Measurements from ENCODE around the gene MRPS10. TPM values are rescaled to one million over a fixed set of nuclear protein-coding genes. Genes with fewer than 3 reads are reported as not detected.

The MRPS10 gene
- total and polyA plus RNA-seq, 10 of the 15 experiments (the other 5 are each of a cell fraction or from before 2014, with no cell fraction given) = 28.5 to 83.3 (median 52.8) TPM

- Histone ChIP-seq H2AFZ (ENCODE audit: control insufficient read depth, low read depth, low read length) (no peak overlapping the region), H3K4me3 (no peak overlapping the region), H3K79me2 (ENCODE audit: control insufficient read depth, insufficient read depth, low read length) (no peaks in the 10 kb centered on the region), H4K20me1 (ENCODE audit: control insufficient read depth, insufficient read depth) (no peaks in the 10 kb centered on the region), H3K27me3 (replicated peaks in 1 of 2; ENCODE audit: control insufficient read depth in 2 of 2, insufficient read depth in 2 of 2, low read length in 1 of 2) (no peaks in the 10 kb centered on the region), H3K9ac (ENCODE audit: control insufficient read depth, insufficient read depth, low read length) (no peak overlapping the region), H3K4me2 (ENCODE audit: control insufficient read depth, insufficient read depth) (no peak overlapping the region), H3K36me3 (ENCODE audit: control insufficient read depth in 2 of 2, insufficient read depth in 2 of 2, low read length in 1 of 2) (no peaks in the 10 kb centered on the region), H3K9me3 (replicated peaks; ENCODE audit: control insufficient read depth, insufficient read depth, low read length) (no peaks in the 10 kb centered on the region), H3K27ac (ENCODE audit: control insufficient read depth, insufficient read depth) (no peak overlapping the region), H3K4me1 (ENCODE audit: control insufficient read depth, insufficient read depth, low read length) (peaks cover 12% of the 10 kb centered on the region)
- WGBS (ENCODE audit: insufficient coverage, insufficient replicate concordance, low lambda C conversion rate, missing lambda C conversion rate) = 43% methylated on average over 3 of the region's 3 CpGs
- CTCF ChIA-PET = interaction anchor here (0.8 to 7.1 kb wide), 5 partner anchors 10 to 316 kb away, joined by 3 to 68 read pairs (median 4); partner anchors contain the start of gene MRPS10
- ATAC-seq (no peak), FAIRE-seq (no peak), DNase-seq (ENCODE audit: low read depth, low spot score) (no peak)
- no peak for TF ChIP-seq SIN3A (IDR thresholded peaks at IDR 0.05; ENCODE audit: low read depth, low read length)
- no peak for TF ChIP-seq GABPA (IDR thresholded peaks at IDR 0.05; ENCODE audit: low read depth)
- TF ChIP-seq ATF2 (IDR thresholded peaks at IDR 0.05; ENCODE audit: low read length) = no peak
- TF ChIP-seq TCF3 (IDR thresholded peaks at IDR 0.05; ENCODE audit: borderline replicate concordance, insufficient read depth, low read depth, low read length) = no peak
- TF ChIP-seq SREBF1 (IDR thresholded peaks at IDR 0.05; ENCODE audit: low read length) = no peak
- no peak for TF ChIP-seq IRF3 (IDR thresholded peaks at IDR 0.05)
- no peak for TF ChIP-seq E2F8 (IDR thresholded peaks at IDR 0.05; ENCODE audit: low read depth, partially characterized antibody)
- TF ChIP-seq ESRRA (IDR thresholded peaks at IDR 0.05; ENCODE audit: low read length) = no peak
- TF ChIP-seq JUND (IDR thresholded peaks at IDR 0.05; ENCODE audit: low read depth, low read length) = no peak
- no peak for TF ChIP-seq POLR2A (IDR thresholded peaks at IDR 0.05; ENCODE audit: low read depth, low read length)
- no peak for TF ChIP-seq USF1 (IDR thresholded peaks at IDR 0.05; ENCODE audit: borderline replicate concordance, extremely low read length, insufficient read depth, low read depth, low read length)
- TF ChIP-seq RELB (IDR thresholded peaks at IDR 0.05; ENCODE audit: low read depth) = no peak
- TF ChIP-seq CBX3 (IDR thresholded peaks at IDR 0.05; ENCODE audit: borderline replicate concordance, low read depth) = no peak
- TF ChIP-seq EZH2 (IDR thresholded peaks at IDR 0.05; ENCODE audit: borderline replicate concordance, control insufficient read depth, low read depth, low read length) = no peak
- no peak for TF ChIP-seq RB1 (IDR thresholded peaks at IDR 0.05; ENCODE audit: borderline replicate concordance)
- no peak for TF ChIP-seq RBBP5 (conservative IDR thresholded peaks at IDR 0.05)
- TF ChIP-seq TAF1 (IDR thresholded peaks at IDR 0.05; ENCODE audit: borderline replicate concordance, low read depth, low read length) = no peak
- BruUV-seq (replicated peaks) = no TSS peak
- SMC1A ChIA-PET (ENCODE audit: uncharacterized antibody, unreplicated experiment) = interaction anchor here (0.6 to 1.4 kb wide), 7 partner anchors 10 to 128 kb away, joined by 3 read pairs; no protein-coding TSS in a partner anchor
- POLR2A ChIA-PET = interaction anchor here (0.6 kb wide), 1 partner anchor 85 kb away, joined by 3 read pairs; no protein-coding TSS in a partner anchor
- intact Hi-C loops (cut with micrococcal nuclease; ENCODE audit: unreplicated experiment) (no loop called here), in situ Hi-C loops (cut with MboI) (no loop called here)
- RAD21 ChIA-PET (ENCODE audit: unreplicated experiment) = interaction anchor here (1.0 to 4.3 kb wide), 2 partner anchors 18 to 315 kb away, joined by 5 to 17 read pairs; no protein-coding TSS in a partner anchor
Measured at GRCh38 chr6:42232035-42232434, 14.4 kb upstream of the MRPS10 start.

Data from GM12878 (cell line).